Thymus (tissue), 11 donors: ENCODE results near the gene HMG20A. TPM values are rescaled to one million over a fixed set of nuclear protein-coding genes. Genes with fewer than 3 reads are reported as not detected.

Experiments
- DNase-seq, 9 donors: peaks; one replicate each; pipeline ENCODE4 v3.0.0-alpha.2; 2013; ENCODE audit warnings: low spot score in 9 of 9, low read depth in 6 of 9, missing footprints in 1 of 9
- H3K27ac ChIP-seq, 2 donors: one replicate each; pipeline ENCODE4 v1.5.1; 2013; ENCODE audit warnings: control low read depth in 1 of 2, low read depth in 1 of 2, low read length in 1 of 2, mild to moderate bottlenecking in 1 of 2, moderate library complexity in 1 of 2
- H3K27me3 ChIP-seq, 2 donors: one replicate each; pipeline ENCODE4 v1.5.1; 2013; ENCODE audit warnings: low read length in 1 of 2; ENCODE audit not compliant: control insufficient read depth in 2 of 2, insufficient read depth in 1 of 2
- H3K36me3 ChIP-seq, 2 donors: one replicate each; pipeline ENCODE4 v1.5.1; 2013; ENCODE audit warnings: low read length in 1 of 2, mild to moderate bottlenecking in 1 of 2, moderate library complexity in 1 of 2; ENCODE audit not compliant: control insufficient read depth in 2 of 2, insufficient read depth in 2 of 2
- H3K4me1 ChIP-seq, 2 donors: one replicate each; pipeline ENCODE4 v1.5.1; 2013; ENCODE audit warnings: low read length in 2 of 2; ENCODE audit not compliant: control insufficient read depth in 2 of 2, insufficient read depth in 2 of 2
- H3K4me3 ChIP-seq, 2 donors: one replicate each; pipeline ENCODE4 v1.5.1; 2013; ENCODE audit warnings: low read length in 2 of 2, control low read depth in 1 of 2, mild to moderate bottlenecking in 1 of 2
- H3K9me3 ChIP-seq, 2 donors: one replicate each; pipeline ENCODE4 v1.5.1; 2013; ENCODE audit warnings: low read length in 1 of 2, mild to moderate bottlenecking in 1 of 2; ENCODE audit not compliant: control insufficient read depth in 2 of 2, insufficient read depth in 1 of 2
- WGBS: extraction: QIAGEN DNeasy Blood & Tissue Kit; methylation state at CpG from one replicate; pipeline ENCODE4 v1.1.7; 2013; 5-methylcytosine and 5-hydroxymethylcytosine counted together
- polyA plus RNA-seq: library from polyadenylated mRNA; stranded (reverse); fragments of 200-250 nt; gene quantifications from one replicate; pipeline ENCODE4 v1.2.3, GENCODE V29; 2013
- total RNA-seq: library from RNA; stranded (reverse); fragments of 120-200 nt; gene quantifications from one replicate; pipeline ENCODE4 v1.2.4, GENCODE V29; 2013
- donor health status: healthy.

HMG20A gene
- total and polyA plus RNA-seq, 2 donors, result 25.8 to 33.0 TPM

- H3K36me3 ChIP-seq, result no peaks in the 10 kb centered on the region
- H3K4me3 ChIP-seq, result no peak overlapping the region
- WGBS, result 90% methylated on average over 6 of the region's 6 CpGs
- H3K9me3 ChIP-seq, result no peaks in the 10 kb centered on the region
- peaks cover 0 to 26% of the 10 kb centered on the region in 2 donors for H3K4me1 ChIP-seq
- no peak overlapping the region for H3K27ac ChIP-seq
- DNase-seq, result no peak
- H3K27me3 ChIP-seq, result no peaks in the 10 kb centered on the region
Measured at GRCh38 chr15:77503764-77504163, 83.1 kb downstream of the HMG20A start.

GRCh38 chr15:77504306-77504705 is 83.6 kb downstream of the HMG20A start:
- H3K27ac ChIP-seq, result no peak overlapping the region
- H3K4me1 ChIP-seq, result peaks cover 0 to 26% of the 10 kb centered on the region in 2 donors
- no peak overlapping the region for H3K4me3 ChIP-seq
- H3K36me3 ChIP-seq, result no peaks in the 10 kb centered on the region
- no peak for DNase-seq
- WGBS, result 96% methylated on average over 8 of the region's 8 CpGs
- H3K27me3 ChIP-seq, result no peaks in the 10 kb centered on the region
- H3K9me3 ChIP-seq, result no peaks in the 10 kb centered on the region

- Histone ChIP-seq H3K27ac (no peak overlapping the region), H3K4me1 (peaks cover 0 to 26% of the 10 kb centered on the region in 2 donors)
- 95% methylated on average over 6 of the region's 6 CpGs for WGBS
Measured at GRCh38 chr15:77504871-77505270, 84.2 kb downstream of the HMG20A start.

GRCh38 chr15:77505556-77505955 is 84.9 kb downstream of the HMG20A start:
- Histone ChIP-seq H3K4me3 (no peak overlapping the region), H3K4me1 (peaks cover 0 to 26% of the 10 kb centered on the region in 2 donors), H3K27ac (no peak overlapping the region), H3K36me3 (no peaks in the 10 kb centered on the region), H3K9me3 (no peaks in the 10 kb centered on the region), H3K27me3 (no peaks in the 10 kb centered on the region)
- no peak for DNase-seq
- 100% methylated on average over 4 of the region's 4 CpGs for WGBS

More at GRCh38 chr15:77504871-77505270, 84.2 kb downstream of the HMG20A start:
- DNase-seq, result no peak
- H3K9me3 ChIP-seq, result no peaks in the 10 kb centered on the region
- no peaks in the 10 kb centered on the region for H3K36me3 ChIP-seq
- no peak overlapping the region for H3K4me3 ChIP-seq
- H3K27me3 ChIP-seq, result no peaks in the 10 kb centered on the region

- Histone ChIP-seq H3K27me3 (no peaks in the 10 kb centered on the region), H3K4me1 (peaks cover 0 to 26% of the 10 kb centered on the region in 2 donors), H3K36me3 (no peaks in the 10 kb centered on the region), H3K9me3 (no peaks in the 10 kb centered on the region), H3K27ac (peak overlapping the region in 1 of 2 donors; percentile 53), H3K4me3 (no peak overlapping the region)
- no peak for DNase-seq
- WGBS, result 91% methylated on average over 20 of the region's 20 CpGs
Measured at GRCh38 chr15:77506311-77507142, 85.8 kb downstream of the HMG20A start.

GRCh38 chr15:77507143-77507897 is 86.6 kb downstream of the HMG20A start:
- Histone ChIP-seq H3K36me3 (no peaks in the 10 kb centered on the region), H3K4me3 (no peak overlapping the region), H3K27ac (peak overlapping the region; percentile 19 to 53), H3K4me1 (peaks cover 0 to 26% of the 10 kb centered on the region in 2 donors), H3K27me3 (no peaks in the 10 kb centered on the region), H3K9me3 (no peaks in the 10 kb centered on the region)
- WGBS, result 45% methylated on average over 10 of the region's 10 CpGs
- DNase-seq, result no peak

- DNase-seq, result no peak
- peaks cover 0 to 26% of the 10 kb centered on the region in 2 donors for H3K4me1 ChIP-seq
Measured at GRCh38 chr15:77507911-77508310, 87.2 kb downstream of the HMG20A start.

GRCh38 chr15:77508541-77509243 is 88.0 kb downstream of the HMG20A start:
- no peak for DNase-seq

More at GRCh38 chr15:77507911-77508310, 87.2 kb downstream of the HMG20A start:
- H3K4me3 ChIP-seq, result no peak overlapping the region
- 77% methylated on average over 6 of the region's 6 CpGs for WGBS
- no peaks in the 10 kb centered on the region for H3K9me3 ChIP-seq
- no peaks in the 10 kb centered on the region for H3K36me3 ChIP-seq
- no peaks in the 10 kb centered on the region for H3K27me3 ChIP-seq
- peak overlapping the region in 1 of 2 donors; percentile 14 for H3K27ac ChIP-seq

More at GRCh38 chr15:77508541-77509243, 88.0 kb downstream of the HMG20A start:
- Histone ChIP-seq H3K4me3 (no peak overlapping the region), H3K9me3 (no peaks in the 10 kb centered on the region), H3K36me3 (no peaks in the 10 kb centered on the region), H3K27me3 (no peaks in the 10 kb centered on the region), H3K4me1 (peaks cover 0 to 26% of the 10 kb centered on the region in 2 donors), H3K27ac (peak overlapping the region in 1 of 2 donors; percentile 14)
- 71% methylated on average over 4 of the region's 4 CpGs for WGBS
